ENCODE measurements around the gene SLC5A5. TPM values are rescaled to one million over a fixed set of nuclear protein-coding genes. Genes with fewer than 3 reads are reported as not detected.

SLC5A5 gene
- total and polyA plus RNA-seq, 2 of the 4 experiments (the other 2 are of a cell fraction), result not detected

DNA sequence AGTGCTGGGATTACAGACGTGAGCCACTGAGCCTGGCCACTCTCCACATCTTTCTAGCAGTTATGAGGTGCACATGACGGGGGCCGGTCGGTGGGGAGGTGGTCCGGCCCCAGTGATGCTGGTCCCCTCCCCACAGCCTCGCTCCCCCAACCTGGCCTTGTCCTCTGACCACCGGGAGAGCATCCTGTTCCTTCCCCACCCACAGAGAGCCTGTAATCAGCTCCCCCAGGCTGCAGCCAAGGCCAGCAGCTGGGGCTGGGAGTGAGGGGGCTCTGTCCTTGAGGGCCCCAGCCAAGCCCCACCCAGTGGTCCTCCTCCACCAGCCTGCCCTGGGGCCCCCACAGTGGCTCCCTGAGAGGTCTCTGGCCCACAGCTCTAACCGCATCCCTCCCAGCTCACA lies 47.4 kb upstream of the SLC5A5 start:
- Histone ChIP-seq H4K5ac (ENCODE audit: low read depth, low read length) (no peak overlapping the region), H2AK5ac (ENCODE audit: low read depth, low read length) (no peak overlapping the region), H3K79me1 (ENCODE audit: low read depth in 1 of 2, low read length in 2 of 2) (no peaks in the 10 kb centered on the region), H3K4me2 (ENCODE audit: low read depth, low read length) (no peak overlapping the region), H3K4ac (ENCODE audit: low read depth, low read length) (no peak overlapping the region), H4K91ac (ENCODE audit: insufficient read depth, low read depth, low read length) (no peak overlapping the region), H3K4me1 (ENCODE audit: control insufficient read depth, insufficient read depth, low read length) (no peaks in the 10 kb centered on the region), H2BK15ac (ENCODE audit: low read depth, low read length) (no peak overlapping the region), H2BK5ac (ENCODE audit: low read depth, low read length, poor library complexity, severe bottlenecking) (no peak overlapping the region), H4K20me1 (ENCODE audit: insufficient read depth, low read length) (no peaks in the 10 kb centered on the region), H3K36me3 (ENCODE audit: control insufficient read depth, insufficient read depth, low read length) (no peaks in the 10 kb centered on the region), H3K4me3 (ENCODE audit: insufficient read depth, low read depth, low read length) (no peak overlapping the region), H3K27ac (ENCODE audit: insufficient read depth, low read length) (no peak overlapping the region), H3K23ac (ENCODE audit: low read depth, low read length) (no peak overlapping the region), H3K9me3 (ENCODE audit: control insufficient read depth, insufficient read depth, low read length) (no peaks in the 10 kb centered on the region), H3K56ac (ENCODE audit: extremely low read depth, insufficient read depth, low read length) (no peak overlapping the region), H3K9ac (ENCODE audit: low read depth, low read length) (no peak overlapping the region), H3K18ac (ENCODE audit: low read depth, low read length) (no peak overlapping the region), H2AFZ (replicated peaks; ENCODE audit: low read length, poor library complexity) (no peak overlapping the region), H3K14ac (replicated peaks; ENCODE audit: low read depth, low read length) (no peak overlapping the region), H3K27me3 (ENCODE audit: control insufficient read depth, insufficient read depth, low read length) (peaks cover 13% of the 10 kb centered on the region), H2AK9ac (replicated peaks; ENCODE audit: low read depth, low read length, poor library complexity) (no peak overlapping the region), H3K9me1 (ENCODE audit: insufficient read depth, low read length) (no peaks in the 10 kb centered on the region), H2BK20ac (ENCODE audit: low read depth, low read length) (no peak overlapping the region), H4K8ac (ENCODE audit: low read depth in 2 of 2, low read length in 2 of 2) (no peak overlapping the region), H2BK120ac (ENCODE audit: low read depth, low read length) (no peak overlapping the region)
- ChIA-PET POLR2A (ENCODE audit: unreplicated experiment) (no interaction called here), CTCF (no interaction called here)
- no CpG with 5 or more reads among the region's 8 CpGs for whole genome bisulfite sequencing, 2 experiments (ENCODE audit: extremely low coverage in 2 of 2, insufficient read length in 1 of 2)
- dilution Hi-C loops (cut with HindIII; ENCODE audit: low sequenced_read_pairs, unreplicated experiment), result no loop called here
- no peak for ATAC-seq (ENCODE audit: low read depth)
- BruUV-seq (replicated peaks), result no TSS peak
- in situ Hi-C loops (cut with MboI; ENCODE audit: low sequenced_read_pairs), result no loop called here
- intact Hi-C loops (cut with micrococcal nuclease), result no loop called here
- TF ChIP-seq CHD1 (IDR thresholded peaks at IDR 0.05; ENCODE audit: low read depth, low read length), result no peak
- TF ChIP-seq SMC3 (IDR thresholded peaks at IDR 0.05; ENCODE audit: low read depth, low read length), result no peak
- TF ChIP-seq CEBPB (IDR thresholded peaks at IDR 0.05; ENCODE audit: low read depth, low read length), result no peak
- TF ChIP-seq USF2 (IDR thresholded peaks at IDR 0.05; ENCODE audit: low read depth, low read length), result no peak
- no peak for DNase-seq
